Trophoblast cell (in vitro differentiated cells and primary cell): ENCODE results near the gene NCOA5.
A peak's percentile ranks its signal among the peaks of the same experiment; 100 is the strongest.

Experiments used
- DNase-seq, 2 donors: peaks; one replicate each; pipeline ENCODE4 v3.0.0-alpha.2; 2016
- H2AFZ ChIP-seq: 2 replicates; pipeline ENCODE4 v1.6.1; 2013; ENCODE audit warnings: low read length, moderate library complexity, mild to moderate bottlenecking; ENCODE audit not compliant: insufficient read depth, poor library complexity
- H2AK5ac ChIP-seq: 2 replicates; pipeline ENCODE4 v1.6.1; 2013; ENCODE audit warnings: mild to moderate bottlenecking, low read length
- H2BK120ac ChIP-seq: 2 replicates; pipeline ENCODE4 v1.6.1; 2013; ENCODE audit warnings: low read length, mild to moderate bottlenecking, moderate library complexity; ENCODE audit not compliant: insufficient read depth, poor library complexity
- H2BK12ac ChIP-seq: 2 replicates; pipeline ENCODE4 v1.6.1; 2013; ENCODE audit warnings: mild to moderate bottlenecking, low read length, moderate library complexity
- H2BK5ac ChIP-seq: 2 replicates; pipeline ENCODE4 v1.6.1; 2013; ENCODE audit warnings: low read length, low read depth, moderate library complexity, mild to moderate bottlenecking; ENCODE audit not compliant: poor library complexity
- H3K14ac ChIP-seq: 2 replicates; pipeline ENCODE4 v1.6.1; 2013; ENCODE audit warnings: mild to moderate bottlenecking, low read length
- H3K18ac ChIP-seq: 2 replicates; pipeline ENCODE4 v1.6.1; 2013; ENCODE audit warnings: mild to moderate bottlenecking, low read length
- H3K23ac ChIP-seq: 2 replicates; pipeline ENCODE4 v1.6.1; 2013; ENCODE audit warnings: low read length
- H3K27ac ChIP-seq: 2 replicates; pipeline ENCODE4 v1.5.1; 2013; ENCODE audit warnings: low read depth, mild to moderate bottlenecking, inconsistent platforms, low read length, moderate library complexity
- H3K27me3 ChIP-seq: 2 replicates; pipeline ENCODE4 v1.6.1; 2013; ENCODE audit warnings: inconsistent platforms, mild to moderate bottlenecking, low read length, moderate library complexity; ENCODE audit not compliant: insufficient read depth
- H3K36me3 ChIP-seq, 2 experiments: 1 replicate in 1 of 2; 2 replicates in 1 of 2; pipeline ENCODE4 v1.6.1; 2013; ENCODE audit warnings: low read length in 2 of 2, mild to moderate bottlenecking in 2 of 2, moderate library complexity in 1 of 2; ENCODE audit not compliant: insufficient read depth in 2 of 2, control insufficient read depth in 1 of 2
- H3K4ac ChIP-seq: 2 replicates; pipeline ENCODE4 v1.6.1; 2013; ENCODE audit warnings: low read depth, mild to moderate bottlenecking, low read length, moderate library complexity
- H3K4me1 ChIP-seq, 2 experiments: 1 replicate in 1 of 2; 2 replicates in 1 of 2; pipeline ENCODE4 v1.6.1; 2013; ENCODE audit warnings: low read length in 2 of 2, mild to moderate bottlenecking in 2 of 2, moderate library complexity in 1 of 2; ENCODE audit not compliant: insufficient read depth in 2 of 2, control insufficient read depth in 1 of 2
- H3K4me2 ChIP-seq: 2 replicates; pipeline ENCODE4 v1.6.1; 2013; ENCODE audit warnings: inconsistent platforms, mild to moderate bottlenecking, low read length, moderate library complexity
- H3K4me3 ChIP-seq: 2 replicates; pipeline ENCODE4 v1.5.1; 2013; ENCODE audit warnings: mild to moderate bottlenecking, low read depth, low read length, inconsistent platforms
- H3K79me1 ChIP-seq: one replicate; pipeline ENCODE4 v1.6.1; 2013; ENCODE audit warnings: low read length
- H3K79me2 ChIP-seq: 2 replicates; pipeline ENCODE4 v1.6.1; 2013; ENCODE audit warnings: low read length, mild to moderate bottlenecking; ENCODE audit not compliant: control insufficient read depth, insufficient read depth, poor library complexity
- H3K9ac ChIP-seq: 2 replicates; pipeline ENCODE4 v1.6.1; 2013; ENCODE audit warnings: mild to moderate bottlenecking, low read length
- H3K9me3 ChIP-seq: 2 replicates; pipeline ENCODE4 v1.6.1; 2013; ENCODE audit warnings: low read depth, mild to moderate bottlenecking, control low read depth, inconsistent platforms, low read length; ENCODE audit not compliant: insufficient read depth
- H4K12ac ChIP-seq: 2 replicates; pipeline ENCODE4 v1.6.1; 2013; ENCODE audit warnings: low read depth, mild to moderate bottlenecking, low read length, moderate library complexity
- H4K8ac ChIP-seq: 2 replicates; pipeline ENCODE4 v1.6.1; 2013; ENCODE audit warnings: low read depth, mild to moderate bottlenecking, low read length, moderate library complexity
- H4K91ac ChIP-seq: one replicate; pipeline ENCODE4 v1.6.1; 2013; ENCODE audit warnings: low read depth, mild to moderate bottlenecking, low read length, moderate library complexity
- WGBS: extraction: QIAGEN DNeasy Blood & Tissue Kit; methylation state at CpG from one replicate; pipeline ENCODE4 v1.1.7; 2013; ENCODE audit warnings: missing lambda C conversion rate; ENCODE audit not compliant: insufficient read length, insufficient coverage; ENCODE audit errors: extremely low coverage; 5-methylcytosine and 5-hydroxymethylcytosine counted together

Gene NCOA5

GRCh38 chr20:46071573-46071972 is 18.2 kb downstream of the NCOA5 start:
- no peak overlapping the region for H3K4ac ChIP-seq
- no peak overlapping the region for H2BK120ac ChIP-seq
- H2AK5ac ChIP-seq = no peak overlapping the region
- no peaks in the 10 kb centered on the region for H3K79me1 ChIP-seq
- WGBS = no CpG with 5 or more reads among the region's 3 CpGs
- H2BK5ac ChIP-seq = no peak overlapping the region
- H2AFZ ChIP-seq = no peak overlapping the region
- no peak overlapping the region for H3K18ac ChIP-seq
- no peak overlapping the region for H2BK12ac ChIP-seq
- no peak overlapping the region for H3K9ac ChIP-seq
- no peak for DNase-seq
- H3K4me1 ChIP-seq = no peaks in the 10 kb centered on the region
- H3K4me3 ChIP-seq = no peak overlapping the region
- H4K91ac ChIP-seq = no peak overlapping the region
- no peak overlapping the region for H3K27ac ChIP-seq
- no peak overlapping the region for H4K8ac ChIP-seq
- H3K4me2 ChIP-seq = no peak overlapping the region
- no peak overlapping the region for H3K23ac ChIP-seq
- H3K79me2 ChIP-seq = no peaks in the 10 kb centered on the region
- peaks cover 10 to 28% of the 10 kb centered on the region in 2 experiments for H3K36me3 ChIP-seq
- H3K9me3 ChIP-seq = no peaks in the 10 kb centered on the region
- H3K14ac ChIP-seq = no peak overlapping the region
- no peak overlapping the region for H4K12ac ChIP-seq
- H3K27me3 ChIP-seq = no peaks in the 10 kb centered on the region

- no CpG with 5 or more reads among the region's 20 CpGs for WGBS
- Histone ChIP-seq H3K4me1 (no peaks in the 10 kb centered on the region), H2BK120ac (no peak overlapping the region)
These were observed 19.4 kb downstream of the NCOA5 start for GRCh38 chr20:46070215-46070900.

GRCh38 chr20:46065691-46066090 is 24.1 kb downstream of the NCOA5 start:
- no peak overlapping the region for H2AK5ac ChIP-seq
- no peaks in the 10 kb centered on the region for H3K27me3 ChIP-seq
- H3K4me2 ChIP-seq = no peak overlapping the region
- H3K14ac ChIP-seq = no peak overlapping the region
- H4K8ac ChIP-seq = no peak overlapping the region
- H3K36me3 ChIP-seq = peaks cover 48 to 71% of the 10 kb centered on the region in 2 experiments
- H3K79me1 ChIP-seq = no peaks in the 10 kb centered on the region
- no peak overlapping the region for H3K23ac ChIP-seq
- no peak overlapping the region for H3K27ac ChIP-seq
- no peak overlapping the region for H2BK5ac ChIP-seq
- no peak overlapping the region for H2BK12ac ChIP-seq
- H3K9ac ChIP-seq = no peak overlapping the region
- H3K4ac ChIP-seq = no peak overlapping the region
- H3K4me3 ChIP-seq = no peak overlapping the region
- H2BK120ac ChIP-seq = no peak overlapping the region
- H4K91ac ChIP-seq = no peak overlapping the region
- no peaks in the 10 kb centered on the region for H3K4me1 ChIP-seq
- H3K18ac ChIP-seq = no peak overlapping the region
- H3K79me2 ChIP-seq = no peaks in the 10 kb centered on the region
- no CpG with 5 or more reads among the region's 3 CpGs for WGBS
- DNase-seq = no peak
- H3K9me3 ChIP-seq = no peaks in the 10 kb centered on the region
- no peak overlapping the region for H4K12ac ChIP-seq
- no peak overlapping the region for H2AFZ ChIP-seq

More at GRCh38 chr20:46070215-46070900, 19.4 kb downstream of the NCOA5 start:
- Histone ChIP-seq H3K23ac (no peak overlapping the region), H4K91ac (no peak overlapping the region), H4K12ac (no peak overlapping the region), H2AFZ (no peak overlapping the region), H2BK12ac (peak overlapping the region; percentile 3), H3K9me3 (no peaks in the 10 kb centered on the region), H3K27ac (no peak overlapping the region), H3K27me3 (no peaks in the 10 kb centered on the region), H3K4ac (no peak overlapping the region), H3K79me1 (no peaks in the 10 kb centered on the region), H3K18ac (peak overlapping the region; percentile 23), H3K36me3 (peaks cover 13 to 36% of the 10 kb centered on the region in 2 experiments), H2AK5ac (no peak overlapping the region), H4K8ac (no peak overlapping the region), H3K4me2 (no peak overlapping the region), H3K14ac (no peak overlapping the region), H3K79me2 (no peaks in the 10 kb centered on the region), H3K4me3 (no peak overlapping the region), H2BK5ac (no peak overlapping the region), H3K9ac (no peak overlapping the region)
- DNase-seq = no peak

- no peak overlapping the region for H2AK5ac ChIP-seq
- no peaks in the 10 kb centered on the region for H3K27me3 ChIP-seq
- H3K4me3 ChIP-seq = no peak overlapping the region
- H3K79me2 ChIP-seq = no peaks in the 10 kb centered on the region
- no peak overlapping the region for H2AFZ ChIP-seq
- no peak overlapping the region for H2BK5ac ChIP-seq
- DNase-seq = no peak
- no peak overlapping the region for H4K12ac ChIP-seq
- H3K23ac ChIP-seq = no peak overlapping the region
- H3K9me3 ChIP-seq = no peaks in the 10 kb centered on the region
- no peak overlapping the region for H3K27ac ChIP-seq
- no peak overlapping the region for H2BK120ac ChIP-seq
- no peak overlapping the region for H3K4me2 ChIP-seq
- no CpG with 5 or more reads among the region's 9 CpGs for WGBS
- H3K36me3 ChIP-seq = peaks cover 47 to 72% of the 10 kb centered on the region in 2 experiments
- H4K8ac ChIP-seq = no peak overlapping the region
- no peak overlapping the region for H3K4ac ChIP-seq
- no peak overlapping the region for H3K9ac ChIP-seq
- H4K91ac ChIP-seq = no peak overlapping the region
- no peak overlapping the region for H3K14ac ChIP-seq
- no peaks in the 10 kb centered on the region for H3K79me1 ChIP-seq
- no peaks in the 10 kb centered on the region for H3K4me1 ChIP-seq
- no peak overlapping the region for H2BK12ac ChIP-seq
- no peak overlapping the region for H3K18ac ChIP-seq
These were observed 24.8 kb downstream of the NCOA5 start for GRCh38 chr20:46065006-46065405.
